ENCODE measurements around the gene SEC63.
"Not testable (repeated sequence)": the region's sequence is repeated elsewhere in the genome, so short reads cannot be mapped to it uniquely, and the experiment has no call there.

SEC63 gene

DNA sequence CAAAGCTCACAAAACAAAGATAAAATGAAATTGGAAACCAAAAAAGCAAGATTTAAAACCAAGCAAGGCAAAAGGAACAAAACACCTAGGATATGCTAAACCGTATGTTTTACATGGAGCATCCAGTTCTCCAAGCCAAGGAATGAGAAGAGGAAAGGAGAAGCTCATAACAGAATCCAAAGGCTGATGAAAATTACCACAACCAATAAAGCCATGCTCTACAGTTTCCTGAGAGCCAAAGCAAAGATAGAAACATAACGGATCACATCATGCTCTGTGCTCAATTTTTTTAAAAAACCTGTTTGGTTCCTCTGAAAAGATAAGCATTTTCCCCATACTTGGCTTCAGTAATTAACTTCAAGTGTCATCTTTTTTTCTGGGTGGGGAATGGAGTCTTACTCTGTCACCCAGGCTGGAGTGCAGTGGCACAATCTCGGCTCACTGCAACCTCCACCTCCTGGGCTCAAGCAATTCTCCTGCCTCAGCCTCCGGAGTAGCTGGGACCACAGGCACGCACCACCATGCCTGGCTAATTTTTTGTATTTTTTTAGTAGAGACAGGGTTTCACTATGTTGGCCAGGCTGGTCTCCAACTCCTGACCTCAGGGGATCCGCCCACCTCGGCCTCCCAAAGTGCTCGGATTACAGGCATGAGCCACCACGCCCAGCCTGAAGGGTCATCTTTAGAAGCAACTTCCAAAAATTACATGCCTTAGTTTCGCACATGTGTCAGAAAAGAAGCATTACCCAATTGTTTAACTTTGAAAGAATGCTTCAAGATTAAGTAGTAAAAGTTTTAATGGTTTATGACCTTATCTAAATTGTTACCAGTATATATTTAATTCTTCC is 31.1 kb downstream of the SEC63 start:
- not testable (repeated sequence) for DNase-seq

DNA sequence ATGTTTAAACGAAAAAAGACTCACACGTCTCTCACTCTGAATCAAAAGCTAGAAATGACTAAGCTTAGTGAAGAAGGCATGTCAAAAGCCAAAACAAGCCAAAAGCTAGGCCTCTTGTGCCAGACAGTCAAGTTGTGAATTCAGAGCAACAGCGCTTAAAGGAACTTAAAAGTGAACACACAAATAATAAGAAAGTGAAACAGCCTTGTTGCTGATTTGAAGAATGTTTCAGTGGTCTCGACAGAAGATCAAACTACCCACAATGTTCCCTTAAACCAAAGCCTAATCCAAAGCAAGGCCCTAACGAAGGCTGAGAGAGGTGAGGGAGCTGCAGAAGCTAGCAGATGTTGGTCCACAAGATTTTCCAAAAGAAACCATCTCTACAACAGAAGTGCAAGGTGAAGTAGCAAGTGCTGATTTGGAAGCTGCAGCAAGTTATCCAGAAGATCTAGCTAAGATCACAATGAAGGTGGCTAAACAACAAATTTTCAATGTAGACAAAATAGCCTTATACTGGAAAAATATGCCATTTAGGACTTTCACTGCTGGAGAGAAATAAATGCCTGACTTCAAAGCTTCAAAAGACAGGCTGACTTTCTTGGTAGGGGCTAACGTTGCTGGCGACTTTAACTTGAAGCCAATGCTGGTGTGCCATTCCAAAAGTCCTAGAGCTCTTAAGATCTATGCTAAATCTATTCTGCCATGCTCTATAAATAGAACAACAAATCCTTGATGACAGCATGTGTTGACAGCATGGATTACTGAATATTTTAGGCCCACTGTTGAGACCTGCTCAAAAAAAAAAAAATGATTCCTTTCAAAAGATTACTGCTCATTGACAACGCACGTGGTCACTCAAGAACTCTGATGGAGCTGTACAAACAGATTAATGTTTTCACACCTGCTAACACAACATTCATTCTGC is 40.3 kb downstream of the SEC63 start:
- DNase-seq, result no peak

DNA sequence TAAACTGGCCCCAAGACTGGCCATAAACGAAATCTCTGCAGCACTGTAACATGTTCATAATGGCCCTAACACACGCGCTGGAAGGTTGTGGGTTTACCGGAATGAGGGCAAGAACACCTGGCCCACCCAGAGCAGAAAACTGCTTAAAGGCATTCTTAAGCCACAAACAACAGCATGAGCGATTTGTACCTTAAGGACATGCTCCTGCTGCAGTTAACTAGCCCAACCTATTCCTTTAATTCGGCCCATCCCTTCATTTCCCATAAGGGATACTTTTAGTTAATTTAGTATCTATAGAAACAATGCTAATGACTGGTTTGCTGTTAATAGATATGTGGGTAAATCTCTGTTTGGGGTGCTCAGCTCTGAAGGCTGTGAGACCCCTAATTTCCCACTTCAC is 41.0 kb downstream of the SEC63 start:
- DNase-seq, result not testable (repeated sequence)

DNA sequence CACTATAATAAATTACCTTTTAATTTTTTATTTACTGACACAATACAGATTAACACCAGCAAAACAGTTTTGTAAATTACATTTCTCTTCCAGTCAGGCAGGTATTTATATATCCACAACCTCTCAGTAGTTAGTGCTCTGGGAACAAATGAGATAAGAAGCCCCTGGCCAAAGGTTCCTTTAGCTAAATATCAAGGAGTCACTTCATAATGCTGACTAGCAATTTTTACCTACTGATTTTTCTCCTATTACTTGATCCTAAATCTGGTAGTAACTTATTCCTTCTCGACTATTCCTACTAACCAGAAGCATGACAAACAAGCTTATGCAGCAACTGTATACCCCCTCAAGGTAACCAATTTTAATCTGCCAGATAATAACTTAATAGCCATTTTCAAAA is 46.3 kb downstream of the SEC63 start:
- DNase-seq, result no peak

DNA sequence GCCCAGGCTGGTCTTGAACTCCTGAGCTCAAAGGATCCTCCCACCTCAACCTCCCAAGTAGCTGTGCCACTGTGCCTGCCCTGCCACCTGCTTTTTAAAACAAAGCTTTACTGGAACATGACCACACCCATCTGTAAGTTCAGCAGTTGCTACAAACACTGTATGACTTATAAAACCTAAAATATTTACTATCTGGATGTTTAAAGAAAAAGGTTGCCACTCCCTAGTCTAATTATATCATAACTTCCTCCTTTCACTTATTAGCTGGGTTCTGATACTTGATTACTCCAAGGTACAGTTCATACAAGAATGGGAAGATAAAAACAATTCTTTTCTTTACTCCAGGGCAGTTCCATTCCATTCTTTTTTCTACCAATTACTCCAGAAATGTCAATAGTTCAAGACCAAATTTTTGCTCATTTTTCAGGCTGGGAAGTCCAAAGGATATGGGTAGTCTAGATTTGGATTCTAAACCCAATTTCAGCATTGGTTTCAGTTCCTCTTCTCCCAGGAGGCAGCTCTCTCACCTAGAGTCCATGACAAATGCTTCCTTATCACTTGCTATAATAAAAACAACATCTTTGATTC is 63.1 kb downstream of the SEC63 start:
- no peak for DNase-seq

DNA sequence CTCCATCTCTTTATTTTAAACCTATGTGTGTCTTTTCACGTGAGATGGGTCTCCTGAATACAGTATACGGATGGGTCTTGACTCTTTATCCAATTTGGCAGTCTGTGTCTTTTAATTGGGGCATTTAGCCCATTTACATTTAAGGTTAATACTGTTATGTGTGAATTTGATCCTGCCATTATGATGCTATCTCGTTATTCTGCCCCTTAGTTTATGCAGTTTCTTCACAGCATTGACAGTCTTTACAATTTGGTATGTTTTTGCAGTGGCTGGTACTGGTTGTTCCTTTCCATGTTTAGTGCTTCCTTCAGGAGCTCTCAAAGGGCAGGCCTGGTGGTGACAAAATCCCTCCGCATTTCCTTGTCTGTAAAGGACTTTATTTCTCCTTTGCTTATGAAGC is 67.6 kb downstream of the SEC63 start:
- DNase-seq, result not testable (repeated sequence)

DNA sequence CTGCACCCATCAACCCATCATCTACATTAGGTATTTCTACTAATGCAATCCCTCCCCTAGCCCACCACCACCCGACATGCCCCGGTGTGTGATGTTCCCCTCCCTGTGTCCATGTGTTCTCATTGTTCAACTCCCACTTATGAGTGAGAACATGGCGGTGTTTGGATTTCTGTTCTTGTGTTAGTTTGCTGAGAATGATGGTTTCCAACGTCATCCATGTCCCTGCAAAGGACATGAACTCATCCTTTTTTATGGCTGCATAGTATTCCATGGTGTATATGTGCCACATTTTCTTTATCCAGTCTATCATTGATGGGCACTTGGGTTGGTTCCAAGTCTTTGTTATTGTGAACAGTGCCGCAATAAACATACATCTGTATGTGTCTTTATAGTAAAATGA is 72.1 kb downstream of the SEC63 start:
- DNase-seq, result not testable (repeated sequence)

DNA sequence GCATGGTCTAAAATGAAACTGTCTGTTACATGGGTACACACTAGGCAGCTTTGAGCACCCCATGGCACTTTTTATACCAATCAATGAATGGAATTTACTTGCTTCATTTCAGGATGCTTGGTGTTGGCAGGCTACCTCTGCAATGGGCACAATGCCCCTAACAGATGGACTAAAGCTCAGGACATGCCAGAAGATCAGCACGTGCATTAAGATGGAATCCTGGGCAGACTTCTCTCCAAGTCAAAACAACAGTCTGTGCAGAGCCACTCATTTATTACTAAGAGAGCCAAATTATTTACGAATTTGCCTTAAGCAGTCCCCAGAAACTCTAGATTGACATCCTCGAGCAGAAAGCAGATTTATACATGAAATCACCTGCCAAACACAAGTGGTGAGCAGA is 78.1 kb downstream of the SEC63 start:
- no peak for DNase-seq

DNA sequence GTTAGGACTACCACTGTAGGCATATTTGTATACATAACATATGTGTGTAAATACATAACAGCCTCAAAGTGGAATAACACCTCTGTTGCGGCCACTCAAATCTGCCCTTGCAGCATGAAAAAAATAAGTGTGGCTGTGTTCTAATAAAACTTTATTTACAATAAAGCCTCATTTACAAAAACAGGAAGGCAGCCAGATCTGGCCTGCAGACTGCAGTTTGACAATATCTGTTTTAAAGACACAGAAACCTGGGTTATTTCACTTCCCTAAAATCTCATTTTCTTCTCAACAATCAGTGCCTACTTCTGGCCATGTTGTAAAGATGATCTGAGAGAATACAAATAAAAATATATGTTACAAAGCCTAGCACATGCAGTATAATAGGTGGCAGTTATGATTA is 80.0 kb downstream of the SEC63 start:
- DNase-seq, result no peak

DNA sequence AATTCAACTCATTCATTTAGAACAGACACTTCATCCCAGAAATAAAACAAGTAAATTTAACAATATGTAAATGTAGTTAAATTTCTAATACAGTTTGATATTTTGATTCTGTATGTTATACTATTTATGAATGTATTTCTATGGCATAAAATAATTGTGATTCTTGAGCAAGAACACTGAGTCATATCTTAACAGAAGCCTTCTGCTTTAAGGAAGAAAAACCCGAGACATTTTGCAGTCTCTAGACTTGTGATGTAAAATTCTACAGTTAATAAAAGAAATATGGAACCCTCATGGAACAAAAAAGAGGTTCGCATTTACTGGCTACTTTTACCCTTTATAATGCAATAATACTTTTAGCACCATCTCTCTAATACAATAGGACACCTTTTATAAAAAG is 86.0 kb downstream of the SEC63 start:
- no peak for DNase-seq

DNA sequence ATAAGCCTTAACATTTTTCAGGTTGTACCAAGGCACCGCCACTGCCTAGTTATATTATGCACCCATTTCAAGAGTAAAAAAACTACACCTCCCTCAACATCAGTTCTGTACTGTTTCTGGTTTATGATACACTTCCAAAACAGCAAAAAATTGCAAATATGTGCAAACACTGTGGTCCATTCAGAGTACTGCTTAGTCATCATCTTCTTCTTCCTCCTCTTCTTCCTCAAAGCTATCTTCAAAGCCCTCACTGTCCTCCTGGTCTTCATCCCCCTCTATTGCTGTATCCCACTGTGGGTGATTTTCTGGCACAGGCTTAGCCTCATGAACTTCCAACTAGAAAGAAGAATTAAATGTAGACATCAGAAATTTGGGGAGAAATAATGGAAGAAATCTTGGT is 86.5 kb downstream of the SEC63 start:
- not testable (repeated sequence) for DNase-seq

DNA sequence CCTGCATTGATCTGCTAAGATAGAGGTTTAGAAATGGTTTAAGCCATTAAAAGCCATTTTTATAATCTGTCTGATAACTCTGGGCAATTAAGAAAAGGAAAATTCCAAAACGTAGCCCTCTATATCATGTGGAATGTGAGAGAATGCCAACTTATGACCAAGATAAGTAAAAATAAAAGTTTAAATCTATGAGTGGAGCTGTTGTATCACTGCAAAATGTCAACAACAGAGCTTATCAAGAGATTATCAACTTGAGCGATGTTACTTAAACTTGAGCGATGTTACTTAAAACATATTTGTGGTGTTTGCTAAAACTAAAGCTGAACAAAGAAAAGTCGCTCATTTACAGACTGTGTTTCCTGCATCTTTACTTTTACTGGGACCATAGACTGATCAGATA is 87.0 kb downstream of the SEC63 start:
- no peak for DNase-seq

DNA sequence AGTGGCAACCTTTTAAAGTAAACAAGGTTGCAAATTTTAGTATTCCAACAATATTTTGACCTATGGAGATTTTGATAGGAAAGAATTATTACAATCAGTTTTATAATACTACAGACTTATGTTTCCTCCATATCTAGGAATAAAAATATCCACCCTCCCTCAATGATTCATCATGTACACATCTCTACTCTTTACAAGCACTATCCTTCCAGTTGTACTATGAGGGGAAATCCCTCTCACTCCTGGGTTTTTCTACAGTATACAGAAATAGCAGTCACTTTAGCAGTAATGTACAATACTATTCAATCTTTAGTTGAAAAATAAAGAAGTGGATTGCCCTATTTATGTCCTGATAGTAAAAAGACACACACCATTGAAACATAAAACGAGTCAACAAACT is 87.6 kb downstream of the SEC63 start:
- DNase-seq, result no peak

DNA sequence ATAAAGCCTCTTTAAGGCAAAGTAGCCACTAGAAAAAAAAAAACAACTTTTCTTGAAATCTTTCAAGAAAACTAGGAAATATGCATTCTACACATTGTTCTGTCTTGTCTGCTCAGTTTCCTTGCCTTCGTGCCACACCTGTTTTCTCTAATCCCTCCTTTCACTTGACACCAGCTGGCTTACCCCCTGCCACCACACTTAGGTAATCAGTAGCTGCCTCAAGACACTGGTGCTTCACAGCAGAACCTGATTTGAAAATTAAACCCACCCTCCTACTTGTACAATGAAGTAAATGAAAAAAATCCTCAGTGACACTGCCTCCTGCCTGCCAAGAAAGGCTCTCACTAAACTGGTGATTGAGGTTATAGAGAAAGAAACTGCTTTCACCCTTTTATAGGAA is 88.1 kb downstream of the SEC63 start:
- no peak for DNase-seq

DNA sequence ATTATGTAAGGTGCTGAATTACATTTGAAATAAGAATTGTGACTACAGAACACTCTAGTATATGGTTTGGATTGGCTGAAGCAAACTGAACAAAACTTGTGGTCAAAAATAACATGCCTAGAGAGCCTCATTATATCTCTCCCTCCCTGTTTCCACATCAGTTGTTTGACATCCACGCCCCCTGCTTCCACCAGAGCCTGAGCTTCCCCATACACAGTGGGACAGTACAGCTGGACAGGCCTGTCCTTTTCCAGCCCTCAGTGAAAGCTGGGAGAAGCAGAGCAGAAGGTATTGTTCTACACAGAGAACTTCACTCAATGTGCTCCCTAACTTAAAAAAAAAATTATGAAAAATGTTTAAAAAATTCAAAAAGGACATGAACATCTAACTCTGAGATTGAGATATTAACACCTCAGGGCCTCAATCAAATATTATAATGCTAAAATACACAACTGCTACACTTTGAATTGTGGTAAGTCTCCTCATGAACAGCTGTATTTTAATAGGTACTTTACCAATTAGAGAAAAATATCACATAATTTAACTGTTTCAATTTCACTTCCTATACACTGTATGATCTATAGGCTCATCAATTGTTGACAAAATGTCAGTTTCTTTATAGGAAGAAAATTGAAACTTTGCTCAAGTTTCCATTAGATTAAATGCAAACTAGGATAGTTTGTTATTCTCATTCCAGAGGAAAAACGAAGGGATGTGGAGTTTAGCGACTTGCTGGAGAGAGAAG is 89.0 kb downstream of the SEC63 start:
- no peak for DNase-seq

DNA sequence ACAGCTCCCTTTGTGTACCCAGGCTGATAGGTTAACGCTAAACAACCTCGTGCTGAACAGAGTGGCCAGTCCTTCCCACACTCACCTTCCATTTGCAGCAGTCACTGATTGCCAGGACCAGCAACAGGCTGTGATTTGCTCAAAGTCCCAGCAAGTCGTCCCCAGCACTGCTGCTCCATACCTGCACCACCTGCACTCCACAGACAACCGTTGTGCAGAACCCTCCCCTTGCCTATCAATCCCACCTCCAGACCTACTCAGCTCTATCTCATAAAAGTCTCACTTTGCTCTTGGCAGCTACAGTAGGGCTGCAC is 90.7 kb downstream of the SEC63 start:
- no peak for DNase-seq

DNA sequence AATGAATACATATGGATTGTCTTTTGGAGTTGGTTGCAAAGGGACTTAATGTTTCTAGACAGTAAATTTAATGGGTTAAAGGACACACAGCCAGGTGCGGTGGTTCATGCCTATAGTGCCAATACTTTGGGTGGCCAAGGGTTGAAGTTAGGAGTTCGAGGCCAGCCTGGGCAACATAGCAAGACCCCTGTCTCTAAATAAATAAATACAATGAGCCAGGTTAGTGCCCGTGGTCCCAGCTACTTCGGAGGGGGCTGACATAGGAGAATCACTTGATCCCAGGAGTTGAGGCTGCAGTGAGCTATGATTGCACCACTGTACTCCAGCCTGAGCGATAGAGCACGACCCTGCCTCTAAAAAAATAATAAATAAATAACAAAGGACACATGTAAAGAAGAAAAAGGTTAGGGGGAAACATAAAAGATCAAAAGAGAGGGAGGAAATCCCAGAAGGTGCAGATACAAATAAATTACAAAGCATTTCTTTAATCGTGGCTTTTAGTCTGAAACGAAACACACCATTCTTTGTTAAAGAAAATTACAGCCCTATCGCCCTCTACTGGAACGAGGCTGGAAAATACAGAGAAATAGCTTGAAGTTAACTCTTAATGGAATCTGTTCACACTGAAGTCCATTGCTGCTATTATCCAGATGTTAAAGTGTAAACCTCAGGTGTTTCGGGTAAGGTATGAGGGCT is 91.3 kb downstream of the SEC63 start:
- DNase-seq, result no peak

DNA sequence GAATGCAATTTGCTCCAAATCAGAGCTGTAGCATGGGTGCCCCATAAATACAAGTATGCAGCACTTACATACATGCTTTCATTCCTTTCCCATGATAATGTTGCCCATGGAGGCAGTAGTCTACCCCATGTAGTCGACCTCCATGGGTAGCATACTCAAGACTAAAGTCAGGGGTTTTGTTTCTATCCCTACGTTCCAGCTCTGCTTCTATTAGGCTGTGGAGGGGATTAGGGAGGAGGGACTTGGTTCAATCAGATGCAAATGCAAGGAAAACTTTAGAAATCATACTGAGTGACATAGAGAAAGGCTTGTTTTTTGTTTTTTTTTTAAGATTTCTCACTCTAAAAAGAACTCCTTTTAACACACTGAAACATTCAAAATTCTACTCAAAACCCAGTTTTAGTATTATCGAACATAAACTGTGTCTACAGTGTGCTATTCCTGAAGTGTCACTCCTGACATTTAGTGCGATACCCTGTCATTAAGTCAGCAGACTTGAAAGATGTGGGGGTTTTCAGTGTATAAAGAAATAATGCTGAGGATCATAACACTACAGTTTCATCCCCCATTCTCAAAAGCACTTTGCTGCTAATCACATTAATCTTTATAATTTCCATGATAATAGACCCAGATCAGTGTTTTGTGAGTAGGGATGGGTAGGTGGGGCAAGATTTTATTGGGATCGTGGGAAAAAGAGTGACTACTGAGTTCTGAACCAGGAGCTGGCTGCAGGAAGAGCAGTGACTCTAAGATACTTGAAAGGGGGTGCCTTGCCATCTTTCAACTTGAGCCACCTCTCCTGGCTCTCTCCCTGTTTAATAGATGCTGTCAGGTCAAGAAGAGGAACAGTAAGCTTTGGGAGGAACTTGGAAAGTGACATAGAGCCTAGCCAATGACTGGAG is 93.5 kb downstream of the SEC63 start:
- no peak for DNase-seq

DNA sequence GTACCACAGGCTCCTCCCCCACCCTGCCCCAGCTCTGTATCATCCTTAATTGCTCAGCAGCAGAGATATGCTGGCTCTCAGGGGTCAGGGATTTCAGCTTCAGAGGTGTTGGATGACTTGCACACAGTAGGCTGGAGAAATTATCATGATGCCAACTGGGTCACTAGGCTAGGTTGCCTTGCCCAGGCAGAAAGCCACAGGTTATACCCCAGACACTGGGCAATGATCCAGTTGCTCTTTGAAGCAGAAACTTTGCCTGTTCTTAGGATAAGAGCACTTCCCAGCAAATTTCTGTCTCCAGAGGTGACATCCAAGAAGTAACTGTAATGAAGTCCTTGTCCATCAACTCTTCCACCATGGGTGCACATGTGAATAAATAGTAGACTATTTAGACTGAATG is 95.6 kb downstream of the SEC63 start:
- no peak for DNase-seq

DNA sequence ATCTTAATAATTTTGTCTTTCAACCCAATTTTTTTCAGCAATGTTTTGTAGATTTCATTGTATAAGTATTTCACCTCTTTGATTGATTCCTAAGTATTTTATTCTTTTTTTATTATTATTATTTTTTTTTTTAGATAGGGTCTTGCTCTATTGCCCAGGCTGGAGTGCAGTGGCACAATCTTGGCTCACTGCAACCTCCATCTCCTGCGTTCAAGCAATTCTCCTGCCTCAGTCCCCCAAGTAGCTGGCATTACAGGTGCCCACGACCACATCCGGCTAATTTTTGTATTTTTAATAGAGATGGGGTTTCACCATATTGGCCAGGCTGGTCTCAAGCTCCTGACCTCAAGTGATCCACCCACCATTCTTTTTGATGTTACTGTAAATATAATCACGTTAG is 97.0 kb downstream of the SEC63 start:
- not testable (repeated sequence) for DNase-seq

DNA sequence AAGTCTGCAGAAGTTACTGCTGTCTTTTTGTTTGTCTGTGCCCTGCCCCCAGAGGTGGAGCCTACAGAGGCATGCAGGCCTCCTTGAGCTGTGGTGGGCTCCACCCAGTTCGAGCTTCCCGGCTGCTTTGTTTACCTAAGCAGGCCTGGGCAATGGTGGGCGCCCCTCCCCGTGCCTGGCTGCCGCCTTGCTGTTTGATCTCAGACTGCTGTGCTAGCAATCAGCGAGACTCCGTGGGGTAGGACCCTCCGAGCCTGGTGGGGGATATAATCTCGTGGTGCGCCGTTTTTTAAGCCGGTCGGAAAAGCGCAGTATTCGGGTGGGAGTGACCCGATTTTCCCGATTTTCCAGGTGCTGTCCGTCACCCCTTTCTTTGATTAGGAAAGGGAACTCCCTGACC is 97.9 kb downstream of the SEC63 start:
- not testable (repeated sequence) for DNase-seq

Data from GDM1 (cell line).